CD4-positive, alpha-beta T cell treated with Interleukin-4 for 1 hour (primary cell): Measurements from ENCODE around the gene NEIL3.

Experiments used
- DNase-seq, 2 donors: peaks; one replicate each; pipeline ENCODE4 v3.0.0-alpha.2; 2020 to 2022

The NEIL3 gene

DNA sequence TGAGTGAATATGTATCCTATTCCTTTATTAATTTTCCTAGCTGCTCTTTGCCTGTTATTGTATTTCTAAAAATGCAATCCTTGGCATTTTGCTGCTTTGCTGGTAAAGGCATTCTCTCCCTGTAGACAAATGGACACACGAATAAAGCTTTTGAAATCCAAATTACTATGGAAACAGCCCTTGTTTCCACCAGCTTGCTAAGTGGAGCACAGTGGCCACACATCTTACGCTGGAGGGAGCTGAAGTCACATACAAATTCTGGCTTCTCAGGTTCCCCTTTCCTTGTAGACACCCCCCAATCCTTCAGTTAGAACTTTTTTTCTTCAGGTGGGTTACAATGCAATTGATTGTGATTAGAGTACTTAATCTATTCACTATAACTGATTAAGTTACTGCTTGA, 66.3 kb downstream of the NEIL3 start:
- DNase-seq = no peak

DNA sequence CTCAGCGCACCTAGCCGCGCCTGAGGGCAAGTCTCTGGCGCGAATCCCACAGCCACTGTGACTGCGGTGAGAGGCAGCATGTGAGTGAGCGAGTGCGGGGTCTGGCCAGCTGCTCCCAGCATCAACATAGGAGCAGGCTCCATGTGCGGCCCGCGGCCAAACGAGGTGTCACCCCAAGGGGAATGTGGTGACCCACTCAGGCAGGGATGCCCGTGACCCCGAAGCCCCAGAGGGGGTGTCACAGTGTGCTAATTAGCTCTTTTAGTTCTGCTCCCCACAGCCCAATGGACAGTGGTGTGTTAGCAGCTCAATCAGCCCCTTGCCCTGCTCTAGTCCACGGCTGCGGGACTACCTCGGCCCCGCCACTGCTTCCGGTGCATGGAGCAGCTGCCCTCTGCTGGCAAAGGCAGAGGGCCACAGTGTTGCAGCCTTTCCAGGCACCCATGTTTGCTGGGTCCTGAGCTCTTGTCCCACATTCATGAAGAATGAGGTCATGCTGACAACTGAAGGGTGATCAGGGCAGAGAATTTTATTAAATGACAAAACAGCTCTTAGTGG, 71.1 kb downstream of the NEIL3 start:
- DNase-seq = no peak

DNA sequence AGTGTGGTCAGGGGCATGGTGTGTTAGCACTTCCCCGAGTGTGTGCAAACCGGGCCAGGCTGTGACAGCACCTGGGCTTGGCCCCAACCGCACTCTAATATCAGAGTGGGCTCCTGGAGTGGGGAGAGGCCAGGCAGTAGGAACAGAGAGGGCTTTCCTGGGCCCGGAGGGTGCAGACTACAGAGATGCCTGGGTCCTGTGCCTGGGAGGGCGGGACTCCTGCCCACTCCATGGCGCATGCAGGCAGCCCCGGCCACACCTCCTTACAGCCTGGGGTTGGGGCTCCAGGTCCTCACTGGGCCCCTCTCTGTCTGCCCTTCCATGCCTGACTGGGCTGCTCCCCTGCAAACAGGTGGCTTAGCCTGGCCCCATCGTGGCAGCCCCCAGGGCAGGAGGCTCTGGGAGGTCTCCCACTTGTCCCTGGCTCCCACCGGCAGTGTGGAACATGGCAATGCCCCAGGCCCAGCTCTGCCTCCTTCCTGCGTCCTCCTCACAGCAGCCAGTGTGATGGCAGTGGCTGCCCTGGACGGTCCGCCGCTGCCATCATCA, 72.2 kb downstream of the NEIL3 start:
- no peak for DNase-seq

DNA sequence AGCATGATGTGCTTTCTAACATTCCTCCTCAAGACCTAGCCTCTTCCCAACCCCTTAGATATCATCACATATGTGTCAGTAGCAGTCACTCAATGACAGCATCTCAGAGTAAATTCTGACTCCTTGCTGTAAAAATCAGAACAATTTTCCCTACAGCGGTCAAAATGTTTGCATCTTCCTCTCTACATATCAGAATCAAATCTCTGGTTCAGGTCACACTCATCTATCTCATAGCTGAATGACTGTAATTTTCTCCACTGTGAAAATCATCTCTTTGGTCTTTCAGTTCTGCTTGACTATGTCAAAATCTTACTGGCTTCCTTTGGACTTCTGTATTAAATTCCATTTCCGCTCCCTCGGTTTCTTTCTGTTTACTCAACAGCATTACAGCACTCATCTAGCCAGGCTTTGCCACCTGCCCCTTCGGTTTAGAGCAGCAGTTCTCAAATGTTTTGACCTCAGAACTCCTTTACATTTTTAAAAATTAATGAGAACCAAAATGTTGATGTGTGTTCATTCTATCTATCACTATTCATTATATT, 75.3 kb downstream of the NEIL3 start:
- DNase-seq = no peak

DNA sequence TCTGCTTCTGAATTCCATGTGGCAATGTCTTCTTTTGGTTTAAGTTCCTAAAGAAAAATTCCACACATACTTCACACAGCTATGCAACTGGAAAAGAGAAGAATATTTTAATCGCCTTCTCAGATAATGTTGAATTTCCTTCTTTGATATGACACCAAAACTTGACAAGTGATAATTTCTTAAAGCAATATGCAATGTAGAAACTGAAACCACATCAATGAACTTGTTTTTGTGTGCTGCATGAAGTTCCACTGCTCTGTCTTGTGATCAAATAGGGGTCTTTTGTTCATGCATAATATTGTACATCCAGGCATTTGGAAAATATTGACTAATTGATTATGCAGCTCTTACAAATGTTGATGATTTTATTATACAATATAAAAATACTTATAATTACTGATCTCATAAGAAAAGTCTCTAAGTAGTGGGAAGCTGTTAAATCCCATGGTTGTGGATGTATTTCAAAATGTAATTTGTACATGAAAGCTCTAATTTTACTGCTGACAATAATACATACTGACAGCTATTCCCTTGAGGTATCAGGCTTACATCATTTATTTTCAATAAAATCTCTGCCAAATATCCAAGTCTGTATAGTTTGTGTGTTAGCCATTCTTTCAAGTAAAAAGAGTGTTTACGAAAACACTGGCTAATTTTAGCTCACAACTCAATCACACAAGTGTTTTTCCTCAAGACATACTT, 76.1 kb downstream of the NEIL3 start:
- DNase-seq = no peak

DNA sequence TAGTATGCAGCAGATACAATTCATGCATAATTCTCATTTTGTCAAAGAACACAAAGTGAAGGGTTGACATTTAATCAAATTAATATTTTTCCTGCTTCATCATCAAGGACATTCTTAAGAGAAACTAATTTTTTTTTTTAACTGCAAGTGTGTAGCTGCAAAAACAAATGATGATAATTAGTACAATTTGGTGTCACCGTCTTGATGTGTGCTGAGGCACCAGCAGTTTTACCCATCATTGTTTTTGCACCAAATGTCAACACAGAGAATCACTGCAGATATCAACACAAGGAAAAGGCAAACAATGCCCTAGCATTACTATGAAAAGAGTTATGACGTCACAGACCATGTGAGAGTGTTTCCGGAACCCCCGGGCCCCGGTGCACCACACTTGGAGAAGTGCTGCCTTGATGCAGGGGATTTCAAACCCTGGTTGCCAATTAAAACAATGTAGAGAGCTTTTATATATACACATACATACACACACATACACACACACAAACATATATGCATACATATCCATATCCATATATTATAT, 76.7 kb downstream of the NEIL3 start:
- no peak for DNase-seq

DNA sequence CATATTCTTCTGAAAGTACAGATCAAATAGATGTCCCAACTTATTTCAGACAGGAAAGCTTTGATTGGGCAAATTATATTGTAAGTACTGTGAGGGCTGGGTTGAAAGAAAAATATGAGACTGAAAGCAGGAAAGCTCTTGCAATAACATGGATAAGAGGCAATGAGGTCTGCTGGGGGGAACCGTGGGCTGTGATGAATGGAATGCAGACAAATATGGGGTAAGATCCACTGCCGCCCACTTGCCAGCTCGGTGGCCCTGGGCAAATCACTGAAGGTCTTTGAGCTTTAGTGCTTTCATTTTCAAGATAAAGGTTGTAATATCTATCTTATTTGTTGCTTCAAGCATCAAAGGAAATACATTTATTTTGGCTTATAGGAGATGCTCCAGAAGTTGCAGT, 81.6 kb downstream of the NEIL3 start:
- DNase-seq = no peak

DNA sequence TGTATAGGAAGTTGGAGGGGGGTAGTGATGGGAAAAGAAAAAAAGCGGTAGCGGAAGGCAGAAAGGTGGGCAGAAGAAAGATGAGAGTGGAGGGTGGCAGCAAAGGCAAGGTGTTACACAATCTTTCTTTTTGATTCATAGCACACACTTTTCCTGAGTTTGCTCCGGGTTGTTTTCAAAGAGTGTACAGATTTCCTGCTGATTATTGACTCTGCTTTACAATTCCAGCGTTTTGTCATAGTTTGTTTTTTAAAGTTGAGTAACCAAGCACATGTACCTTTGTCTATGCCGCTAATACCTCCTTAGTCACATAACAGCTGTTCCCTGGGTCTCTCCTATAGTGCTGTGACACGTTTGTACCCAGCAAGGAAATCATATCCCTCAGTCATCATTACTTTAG, 82.3 kb downstream of the NEIL3 start:
- no peak for DNase-seq

DNA sequence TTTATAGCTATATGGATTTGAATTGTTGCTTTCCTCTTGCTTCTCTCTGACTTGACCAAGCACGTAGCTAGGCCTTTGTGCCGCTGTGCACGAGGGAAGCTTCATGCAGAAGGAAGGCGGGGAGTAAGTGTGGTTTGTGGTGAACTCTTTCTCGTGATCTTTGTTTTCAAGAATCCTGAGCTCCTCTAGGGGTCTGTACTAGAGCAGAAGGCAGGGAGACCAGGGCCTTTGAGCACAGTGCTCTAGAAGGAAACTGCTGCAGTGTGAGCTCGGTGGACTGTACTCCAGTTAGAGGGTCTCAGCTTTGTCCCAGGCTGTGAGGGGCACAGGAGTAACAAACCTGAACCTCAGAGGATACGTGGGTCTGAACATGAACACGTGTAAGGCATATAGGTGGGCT, 83.6 kb downstream of the NEIL3 start:
- DNase-seq = peak in 1 of 2 donors; percentile 26

DNA sequence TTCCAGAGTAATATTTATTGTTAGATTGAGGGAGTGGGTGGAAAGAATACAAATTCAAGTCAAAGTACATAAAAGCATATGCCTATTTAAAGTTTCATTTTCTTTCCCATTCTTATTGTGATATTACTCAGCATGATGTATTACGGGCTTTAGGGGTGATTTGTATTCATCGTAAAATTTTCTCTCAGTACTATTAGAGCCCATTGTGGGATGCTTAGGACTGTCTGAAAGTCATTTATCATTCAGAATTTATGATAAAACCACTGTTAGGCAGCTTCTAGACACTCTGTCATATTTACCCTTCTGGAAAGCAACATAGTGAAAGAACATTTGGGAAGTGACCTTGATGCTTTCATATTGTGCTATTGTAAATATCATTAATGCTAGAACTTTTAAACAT, 86.7 kb downstream of the NEIL3 start:
- no peak for DNase-seq

DNA sequence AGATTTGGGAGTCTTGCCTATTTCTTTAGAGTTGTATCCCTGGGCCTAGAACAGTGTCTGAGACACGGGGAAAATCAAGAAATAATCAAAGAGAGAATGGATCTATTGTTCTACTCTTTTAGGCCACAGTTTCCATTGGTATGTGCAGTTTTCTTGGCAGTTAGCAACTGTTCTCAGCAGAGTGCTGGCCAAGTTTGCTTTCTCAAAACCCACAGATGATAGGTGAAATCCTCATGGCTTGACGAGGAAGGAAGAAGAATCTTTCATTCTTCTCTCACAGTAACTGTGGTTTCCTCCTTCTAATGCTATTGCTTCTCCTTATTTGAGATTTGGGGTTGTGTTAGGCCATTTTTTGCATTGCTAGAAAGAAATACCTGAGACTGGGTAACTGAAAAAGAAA, 90.4 kb downstream of the NEIL3 start:
- no peak for DNase-seq

DNA sequence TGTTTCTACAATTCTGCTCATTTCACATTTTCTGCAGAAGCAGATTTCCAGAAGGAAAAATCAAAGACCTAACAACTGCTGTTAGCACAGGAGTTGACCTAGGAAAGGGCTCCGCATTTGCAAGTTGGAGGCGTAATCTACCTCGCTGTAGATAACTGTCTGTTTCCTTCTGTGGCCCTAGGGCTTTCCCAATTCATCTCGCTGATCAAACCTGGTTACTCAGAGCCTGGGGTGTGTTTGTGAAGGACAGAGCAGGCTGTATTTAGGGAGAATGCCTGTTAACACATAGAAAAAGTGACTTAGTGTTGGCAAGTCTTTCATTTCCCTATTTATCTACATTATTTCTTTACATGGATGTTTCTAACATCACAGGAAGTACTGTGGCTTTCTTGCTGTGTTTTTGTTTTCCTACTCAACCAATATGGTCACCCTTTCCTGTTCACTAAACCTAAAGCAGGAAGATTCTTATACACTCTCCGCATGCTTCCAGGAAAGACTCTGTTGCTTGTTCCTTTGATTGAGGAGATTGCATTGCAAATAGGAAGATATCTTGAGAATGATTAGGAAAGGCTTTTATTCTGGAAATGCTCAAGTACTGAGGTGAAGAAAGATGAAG, 92.1 kb downstream of the NEIL3 start:
- peak in 1 of 2 donors; percentile 28 for DNase-seq

DNA sequence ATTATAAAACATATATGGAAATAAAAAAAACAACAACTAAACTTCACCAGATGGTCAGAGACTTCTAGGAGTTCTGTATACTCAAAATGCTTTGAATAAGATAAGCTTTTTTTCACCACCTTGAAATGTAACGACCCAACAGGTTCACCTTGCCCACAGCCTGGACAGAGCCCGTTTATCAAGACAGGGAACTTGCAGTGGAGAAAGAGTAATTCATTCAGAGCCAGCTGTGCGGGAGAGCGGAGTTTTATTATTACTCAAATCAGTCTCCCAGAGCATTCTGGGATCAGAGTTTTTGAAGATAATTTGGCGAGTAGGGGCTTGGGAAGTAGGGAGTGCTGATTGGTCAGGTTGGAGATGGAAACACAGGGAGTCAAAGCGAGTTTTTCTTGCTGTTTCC, 94.1 kb downstream of the NEIL3 start:
- no peak for DNase-seq

DNA sequence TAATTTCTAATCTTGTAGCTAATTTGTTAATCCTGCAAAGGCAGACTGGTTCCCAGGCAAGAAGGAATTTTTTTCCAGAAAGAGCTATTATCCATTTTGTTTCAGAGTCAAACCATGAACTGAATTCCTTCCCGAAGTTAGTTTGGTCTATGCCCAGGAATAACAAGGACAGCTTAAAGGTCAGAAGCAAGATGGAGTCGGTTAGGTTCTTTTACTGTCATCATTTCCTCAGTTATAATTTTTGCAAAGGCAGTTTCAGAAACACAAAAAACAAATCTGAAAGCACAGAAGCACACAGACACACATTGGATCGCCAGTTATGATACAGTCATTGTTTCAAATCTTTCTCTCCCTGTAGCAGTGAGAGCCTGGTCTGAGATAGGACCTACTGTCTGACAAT, 94.7 kb downstream of the NEIL3 start:
- no peak for DNase-seq

DNA sequence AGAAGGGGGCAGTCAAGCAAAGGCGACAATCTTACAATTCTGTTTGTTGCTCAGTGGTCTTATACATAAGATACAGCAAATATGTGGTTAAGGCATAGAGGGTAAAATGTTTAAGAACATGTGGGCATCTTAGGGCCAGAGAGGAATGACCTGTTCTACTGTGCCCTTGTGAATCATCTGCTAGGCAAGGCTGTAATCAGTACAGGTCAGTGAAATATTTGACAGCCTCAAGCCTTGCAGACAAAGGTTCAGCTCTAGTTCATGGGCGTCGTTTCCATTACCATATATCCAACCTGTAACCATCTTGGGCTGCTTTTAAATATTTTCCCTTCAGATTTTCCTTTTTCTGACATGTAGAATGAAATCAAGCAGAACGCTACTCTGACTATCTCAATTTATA, 95.3 kb downstream of the NEIL3 start:
- no peak for DNase-seq

DNA sequence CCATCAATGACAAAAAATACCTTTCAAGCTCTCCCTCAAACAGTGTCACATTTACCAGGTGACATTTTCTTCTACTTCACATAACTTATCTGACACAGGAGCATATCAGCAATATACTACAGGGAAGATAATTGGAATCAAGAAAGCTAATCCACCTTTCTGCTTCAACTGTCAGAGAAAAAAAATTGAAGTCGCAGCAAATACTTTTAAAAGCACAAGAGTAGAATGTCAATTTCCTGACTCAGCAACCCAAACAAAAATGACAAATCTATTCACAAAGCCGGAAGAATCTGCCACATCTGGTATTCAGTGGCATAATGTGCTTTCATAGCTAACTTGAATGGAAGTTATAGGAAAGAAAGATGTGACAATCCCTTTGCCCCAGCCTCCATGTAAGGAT, 95.8 kb downstream of the NEIL3 start:
- no peak for DNase-seq

DNA sequence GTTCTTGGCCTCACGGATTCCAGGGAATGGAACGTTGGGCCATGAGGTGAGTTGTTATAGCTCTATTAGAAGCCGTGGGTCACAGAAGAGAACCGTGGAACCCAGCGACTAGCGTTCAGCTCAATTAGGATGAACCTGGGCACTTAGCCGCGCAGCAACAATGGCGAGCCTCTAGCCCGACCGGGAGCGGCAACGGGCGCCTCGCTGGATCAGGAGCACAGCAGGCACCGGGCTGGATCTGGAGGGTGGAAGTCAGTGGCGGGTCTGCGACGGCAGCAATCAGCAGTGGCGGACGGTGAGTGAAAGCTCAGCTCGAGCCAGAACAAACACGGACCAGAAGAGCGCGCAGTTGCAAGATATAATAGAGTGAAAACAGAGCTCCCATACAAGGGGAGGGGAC, 98.3 kb downstream of the NEIL3 start:
- no peak for DNase-seq

DNA sequence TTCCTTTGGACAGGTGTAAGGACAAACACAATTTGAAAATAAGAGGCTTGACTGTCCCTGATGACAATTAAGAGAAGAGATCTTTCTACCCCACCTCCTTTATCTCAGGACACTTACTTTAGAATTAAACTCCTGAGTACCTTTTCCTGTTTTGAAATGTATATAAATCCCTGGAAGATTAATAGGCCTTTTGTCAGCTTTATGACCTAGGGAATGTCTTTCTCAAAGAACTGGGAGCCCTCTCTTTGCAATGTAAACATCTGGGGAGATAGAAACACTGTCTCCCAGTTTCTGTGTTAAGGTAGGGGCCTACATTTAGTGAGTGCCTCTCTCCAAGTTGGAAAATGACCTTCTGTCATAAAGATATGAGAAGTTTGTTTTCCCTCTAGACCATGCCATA, 100.9 kb downstream of the NEIL3 start:
- DNase-seq = no peak

DNA sequence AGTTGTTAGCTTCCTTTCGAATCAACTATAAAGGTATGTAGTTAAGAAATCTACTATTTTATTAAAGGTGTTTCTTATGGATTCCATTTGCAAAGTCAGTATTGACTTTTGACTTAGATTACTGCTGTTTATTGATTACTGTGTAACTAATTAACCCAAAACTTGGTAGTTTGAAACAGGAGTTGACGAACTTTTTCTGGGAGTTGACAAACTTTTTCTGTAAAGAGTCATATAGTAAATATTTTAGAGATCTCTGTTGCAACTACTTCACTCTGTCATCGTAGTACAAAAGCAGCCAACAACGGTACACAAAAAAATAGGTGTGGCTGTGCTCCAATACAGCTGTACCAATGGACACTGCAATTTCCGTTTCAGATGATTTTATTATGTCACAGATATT, 102.3 kb downstream of the NEIL3 start:
- DNase-seq = no peak
